ENCODE results near the gene ESYT2. TPM values are rescaled to one million over a fixed set of nuclear protein-coding genes. Genes with fewer than 3 reads are reported as not detected.

Gene ESYT2
- total RNA-seq, 1 donor from 2014 or later, result 53.1 TPM

DNA sequence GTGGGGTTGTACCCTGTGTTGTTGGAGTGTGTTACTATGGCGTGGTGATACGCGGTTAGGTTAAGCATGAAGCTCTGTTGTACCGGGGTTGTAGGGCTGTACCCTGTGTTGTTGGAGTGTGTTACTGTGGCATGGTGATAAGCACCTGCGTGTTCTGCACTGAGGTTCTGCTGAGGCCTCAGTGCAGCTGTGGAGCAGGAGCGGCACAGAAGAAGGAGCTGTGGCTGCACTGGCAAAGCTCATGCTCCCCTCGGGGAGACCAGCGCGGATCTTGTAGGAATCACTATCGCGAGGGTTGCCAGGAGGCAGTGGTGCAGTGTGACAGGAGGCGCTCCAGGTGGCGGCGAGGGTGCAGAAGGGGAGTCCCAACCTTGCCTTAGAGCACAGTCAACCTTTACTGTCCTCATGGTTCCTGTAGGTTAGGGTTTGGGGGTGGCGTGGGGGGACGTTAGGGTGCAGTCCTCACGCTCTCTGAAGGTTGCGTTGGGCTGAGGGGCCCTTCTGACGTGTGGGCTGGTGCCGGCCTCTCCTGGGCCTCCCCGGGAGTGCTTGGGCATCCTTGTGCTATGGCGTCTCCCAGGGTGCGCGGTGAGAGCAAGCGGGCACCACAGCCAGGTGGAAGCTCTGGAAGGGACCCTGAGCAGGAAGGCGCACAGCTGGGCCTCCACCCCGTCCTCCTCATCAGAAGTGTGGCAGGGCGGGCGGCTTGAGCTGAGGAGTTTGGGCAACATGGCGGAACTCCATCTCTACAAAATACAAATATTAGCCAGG is 38.1 kb upstream of the ESYT2 start:
- no peak for DNase-seq (ENCODE audit: low read depth)
- H3K4me3 ChIP-seq (ENCODE audit: low read depth, low read length), result no peak overlapping the region
- TF ChIP-seq, protein P1, sequence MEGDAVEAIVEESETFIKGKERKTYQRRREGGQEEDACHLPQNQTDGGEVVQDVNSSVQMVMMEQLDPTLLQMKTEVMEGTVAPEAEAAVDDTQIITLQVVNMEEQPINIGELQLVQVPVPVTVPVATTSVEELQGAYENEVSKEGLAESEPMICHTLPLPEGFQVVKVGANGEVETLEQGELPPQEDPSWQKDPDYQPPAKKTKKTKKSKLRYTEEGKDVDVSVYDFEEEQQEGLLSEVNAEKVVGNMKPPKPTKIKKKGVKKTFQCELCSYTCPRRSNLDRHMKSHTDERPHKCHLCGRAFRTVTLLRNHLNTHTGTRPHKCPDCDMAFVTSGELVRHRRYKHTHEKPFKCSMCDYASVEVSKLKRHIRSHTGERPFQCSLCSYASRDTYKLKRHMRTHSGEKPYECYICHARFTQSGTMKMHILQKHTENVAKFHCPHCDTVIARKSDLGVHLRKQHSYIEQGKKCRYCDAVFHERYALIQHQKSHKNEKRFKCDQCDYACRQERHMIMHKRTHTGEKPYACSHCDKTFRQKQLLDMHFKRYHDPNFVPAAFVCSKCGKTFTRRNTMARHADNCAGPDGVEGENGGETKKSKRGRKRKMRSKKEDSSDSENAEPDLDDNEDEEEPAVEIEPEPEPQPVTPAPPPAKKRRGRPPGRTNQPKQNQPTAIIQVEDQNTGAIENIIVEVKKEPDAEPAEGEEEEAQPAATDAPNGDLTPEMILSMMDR (IDR thresholded peaks at IDR 0.05; ENCODE audit: insufficient read depth, low read length, poor library complexity, severe bottlenecking), result no peak

DNA sequence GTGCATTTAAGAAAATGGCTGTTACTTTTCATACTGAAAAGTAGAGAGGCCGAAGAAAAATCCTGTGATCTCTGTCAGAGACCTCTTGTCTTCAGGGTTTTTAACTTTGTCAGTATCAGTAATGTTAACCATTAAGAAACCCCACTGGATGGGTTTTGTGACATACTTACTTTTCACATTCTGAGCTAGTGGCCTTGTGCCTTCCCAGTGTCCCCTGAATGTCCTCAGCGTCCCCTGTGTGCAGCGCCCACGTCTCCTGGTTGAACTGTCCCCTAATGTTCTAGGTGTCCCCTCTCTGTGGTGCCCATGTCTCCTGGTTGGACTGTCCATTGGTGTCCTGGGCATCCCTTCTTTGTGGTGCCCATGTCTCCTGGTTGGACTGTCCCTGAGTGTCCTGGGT is 36.7 kb upstream of the ESYT2 start:
- no peak for DNase-seq (ENCODE audit: low read depth)
- H3K4me3 ChIP-seq (ENCODE audit: low read depth, low read length), result no peak overlapping the region
- no peaks in the 10 kb centered on the region for H3K27me3 ChIP-seq (ENCODE audit: control insufficient read depth, insufficient read depth, low read length)
- no peaks in the 10 kb centered on the region for H3K36me3 ChIP-seq (ENCODE audit: control insufficient read depth, insufficient read depth, low read length)
- TF ChIP-seq, protein P1 (IDR thresholded peaks at IDR 0.05; ENCODE audit: insufficient read depth, low read length, poor library complexity, severe bottlenecking), result no peak

More for the DNA sequence above, 38.1 kb upstream of the ESYT2 start:
- Histone ChIP-seq H3K27me3 (ENCODE audit: control insufficient read depth, insufficient read depth, low read length) (no peaks in the 10 kb centered on the region), H3K36me3 (ENCODE audit: control insufficient read depth, insufficient read depth, low read length) (no peaks in the 10 kb centered on the region)

DNA sequence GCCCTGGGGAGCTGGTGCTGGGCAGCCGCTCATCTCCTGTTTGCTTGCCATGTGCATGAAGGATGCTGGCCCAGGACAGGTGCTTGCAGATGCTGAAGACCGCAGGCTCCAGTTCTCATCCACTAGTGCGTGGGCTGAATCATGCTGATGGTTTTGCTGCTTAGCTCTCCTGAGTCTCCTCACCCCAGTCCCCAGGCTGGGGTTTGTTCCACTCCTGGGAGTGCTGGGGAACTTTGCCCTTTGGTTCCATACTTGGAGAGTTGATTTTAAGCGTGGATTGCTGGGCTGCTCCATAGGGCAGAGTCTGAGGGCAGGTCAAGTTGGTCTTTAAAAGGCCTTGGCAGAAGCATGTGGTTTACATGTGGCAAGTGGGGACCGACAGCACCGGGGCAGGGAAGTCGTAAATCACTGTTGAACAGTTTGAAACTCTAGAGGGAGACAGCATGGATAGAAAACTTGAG is 36.2 kb upstream of the ESYT2 start:
- DNase-seq (ENCODE audit: low read depth), result no peak
- Histone ChIP-seq H3K4me3 (ENCODE audit: low read depth, low read length) (no peak overlapping the region), H3K27me3 (ENCODE audit: control insufficient read depth, insufficient read depth, low read length) (no peaks in the 10 kb centered on the region), H3K36me3 (ENCODE audit: control insufficient read depth, insufficient read depth, low read length) (no peaks in the 10 kb centered on the region)
- TF ChIP-seq, protein P1 (IDR thresholded peaks at IDR 0.05; ENCODE audit: insufficient read depth, low read length, poor library complexity, severe bottlenecking), result no peak

DNA sequence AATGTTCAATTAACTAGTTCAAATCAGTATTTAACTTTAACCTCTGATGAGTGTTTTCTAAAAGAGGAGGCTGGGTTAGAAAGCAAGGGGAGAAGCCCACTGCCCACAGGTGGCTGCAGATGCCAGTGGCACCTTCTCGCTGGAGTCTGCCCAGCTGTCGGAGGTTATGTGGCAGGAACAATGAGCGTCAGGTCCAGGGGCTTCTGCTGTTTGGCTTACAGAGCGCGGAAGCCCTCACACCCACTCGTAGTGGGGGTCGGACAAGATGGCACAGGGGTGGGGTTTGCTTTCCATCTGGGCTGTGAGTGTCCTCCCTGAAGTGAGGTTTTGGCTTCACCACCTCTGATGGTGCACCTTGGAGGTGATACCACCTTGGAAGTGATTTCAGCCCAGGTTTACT is 35.5 kb upstream of the ESYT2 start:
- Histone ChIP-seq H3K36me3 (ENCODE audit: control insufficient read depth, insufficient read depth, low read length) (no peaks in the 10 kb centered on the region), H3K27me3 (ENCODE audit: control insufficient read depth, insufficient read depth, low read length) (no peaks in the 10 kb centered on the region), H3K4me3 (ENCODE audit: low read depth, low read length) (no peak overlapping the region)
- DNase-seq (ENCODE audit: low read depth), result no peak
- TF ChIP-seq, protein P1 (IDR thresholded peaks at IDR 0.05; ENCODE audit: insufficient read depth, low read length, poor library complexity, severe bottlenecking), result no peak

DNA sequence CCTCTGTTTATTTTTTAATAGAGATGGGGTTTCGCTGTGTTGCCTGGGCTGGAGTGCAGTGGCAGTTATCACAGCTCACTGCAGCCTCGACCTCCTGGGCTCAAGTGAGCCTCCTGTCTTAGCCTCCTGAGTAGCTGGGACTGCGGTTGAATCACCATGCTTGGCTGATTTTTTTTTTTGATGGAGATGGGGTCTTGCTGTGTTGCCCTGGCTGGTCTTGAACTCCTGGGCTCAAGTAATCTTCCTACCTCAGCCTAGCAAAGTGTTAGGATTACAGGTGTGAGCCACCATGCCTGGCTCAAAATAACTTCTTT is 35.2 kb upstream of the ESYT2 start:
- Histone ChIP-seq H3K27me3 (ENCODE audit: control insufficient read depth, insufficient read depth, low read length) (no peaks in the 10 kb centered on the region), H3K36me3 (ENCODE audit: control insufficient read depth, insufficient read depth, low read length) (no peaks in the 10 kb centered on the region), H3K4me3 (ENCODE audit: low read depth, low read length) (peak overlapping the region; percentile 50)
- TF ChIP-seq, protein P1 (IDR thresholded peaks at IDR 0.05; ENCODE audit: insufficient read depth, low read length, poor library complexity, severe bottlenecking), result no peak
- DNase-seq (ENCODE audit: low read depth), result no peak
